Activated B cell treated with CpG ODN at 0.5 μM for 24 hours (primary cell): ENCODE data around the gene VWC2L. TPM values are rescaled to one million over a fixed set of nuclear protein-coding genes. Genes with fewer than 3 reads are reported as not detected.

Source experiments
- ATAC-seq: fragments of 200-7000 bp; cut with Tn5 transposase; one replicate; pipeline ENCODE4 v1.10.0; 2021; ENCODE audit warnings: low read depth, mild to moderate bottlenecking, moderate library complexity
- CTCF ChIA-PET: fragments of 350-600 bp; sonication (Branson Sonifier 250); formaldehyde crosslinking; loops from one replicate; lab custom pipeline; 2021; ENCODE audit warnings: antibody characterized with exemption; lab: Charles Lee
- POLR2A ChIA-PET: fragments of 350-600 bp; sonication (Branson Sonifier 250); formaldehyde crosslinking; loops from one replicate; lab custom pipeline; 2021; ENCODE audit warnings: antibody characterized with exemption; lab: Charles Lee
- DNase-seq: peaks from one replicate; pipeline ENCODE4 v3.0.0; 2022
- H3K27ac Mint-ChIP-seq: one replicate; pipeline ENCODE4 v1.8.0; 2020; ENCODE audit warnings: mixed read lengths
- H3K27me3 Mint-ChIP-seq: one replicate; pipeline ENCODE4 v1.8.0; 2021; ENCODE audit warnings: mixed read lengths
- H3K36me3 Mint-ChIP-seq: one replicate; pipeline ENCODE4 v1.8.0; 2021; ENCODE audit warnings: low read depth, mixed read lengths
- H3K4me1 Mint-ChIP-seq: one replicate; pipeline ENCODE4 v1.8.0; 2021; ENCODE audit warnings: mixed read lengths
- H3K4me3 Mint-ChIP-seq: one replicate; pipeline ENCODE4 v1.8.0; 2020; ENCODE audit warnings: mild to moderate bottlenecking, mixed read lengths
- H3K9me3 Mint-ChIP-seq: one replicate; pipeline ENCODE4 v1.8.0; 2020; ENCODE audit warnings: mixed read lengths
- CTCF ChIP-seq: fragments of 200-600 bp; IDR thresholded peaks from one replicate; pipeline ENCODE4 v1.8.0; 2022; ENCODE audit warnings: antibody characterized with exemption, mild to moderate bottlenecking
- intact Hi-C: fragments of 100-400 bp; cut with micrococcal nuclease; formaldehyde crosslinking; loops from one replicate; pipeline ENCODE4 v1.15.1; 2024
- total RNA-seq: library from RNA; stranded (reverse); gene quantifications from 2 replicates; pipeline ENCODE4 v1.2.3, GENCODE V29; 2022

Gene VWC2L
- not detected in 2 replicates for total RNA-seq

- ChIA-PET CTCF (no interaction called here), POLR2A (no interaction called here)
- H3K4me1 Mint-ChIP-seq, result no peaks in the 10 kb centered on the region
- no peak within 1 kb of the TSS for H3K4me3 Mint-ChIP-seq
- H3K27me3 Mint-ChIP-seq, result no peaks in the 10 kb centered on the region
- no peaks in the 10 kb centered on the region for H3K9me3 Mint-ChIP-seq
- no peak for TF ChIP-seq CTCF
- H3K27ac Mint-ChIP-seq, result no peak within 1 kb of the TSS
- intact Hi-C loops, result no loop called here
- DNase-seq (no peak), ATAC-seq (no peak)
- no peaks in the 10 kb centered on the region for H3K36me3 Mint-ChIP-seq
Measured at GRCh38 chr2:214410918-214411554, at the start of gene VWC2L. TSS of gene VWC2L (plus strand) at chr2:214411054. CDS start at chr2:214414194, 3,140 bp downstream.

GRCh38 chr2:214361116-214361515, 49.7 kb upstream of the VWC2L start:
- H3K27ac Mint-ChIP-seq, result no peak overlapping the region
- intact Hi-C loops, result no loop called here
- POLR2A ChIA-PET, result no interaction called here
- ATAC-seq (no peak), DNase-seq (no peak)
- TF ChIP-seq CTCF, result no peak
- no peaks in the 10 kb centered on the region for H3K4me1 Mint-ChIP-seq
- H3K4me3 Mint-ChIP-seq, result no peak overlapping the region
- H3K9me3 Mint-ChIP-seq, result peaks cover 8% of the 10 kb centered on the region
- H3K27me3 Mint-ChIP-seq, result no peaks in the 10 kb centered on the region
- no peaks in the 10 kb centered on the region for H3K36me3 Mint-ChIP-seq
- CTCF ChIA-PET, result no interaction called here

GRCh38 chr2:214365549-214365948, 45.3 kb upstream of the VWC2L start:
- H3K9me3 Mint-ChIP-seq, result no peaks in the 10 kb centered on the region
- no peaks in the 10 kb centered on the region for H3K27me3 Mint-ChIP-seq
- ATAC-seq (no peak), DNase-seq (no peak)
- H3K27ac Mint-ChIP-seq, result no peak overlapping the region
- TF ChIP-seq CTCF, result no peak
- H3K4me3 Mint-ChIP-seq, result no peak overlapping the region
- intact Hi-C loops, result no loop called here
- no peaks in the 10 kb centered on the region for H3K36me3 Mint-ChIP-seq
- no peaks in the 10 kb centered on the region for H3K4me1 Mint-ChIP-seq
- CTCF ChIA-PET, result no interaction called here
- POLR2A ChIA-PET, result no interaction called here

GRCh38 chr2:214367171-214367570, 43.7 kb upstream of the VWC2L start:
- POLR2A ChIA-PET, result no interaction called here

More at GRCh38 chr2:214367171-214367570, 43.7 kb upstream of the VWC2L start:
- CTCF ChIA-PET, result no interaction called here
- ATAC-seq (no peak), DNase-seq (no peak)
- Mint-ChIP-seq H3K4me3 (no peak overlapping the region), H3K4me1 (no peaks in the 10 kb centered on the region), H3K9me3 (no peaks in the 10 kb centered on the region), H3K27ac (no peak overlapping the region), H3K36me3 (no peaks in the 10 kb centered on the region), H3K27me3 (no peaks in the 10 kb centered on the region)
- no peak for TF ChIP-seq CTCF
- intact Hi-C loops, result no loop called here
